WERI-Rb-1 (cell line): ENCODE measurements around the gene SYT17.

ENCODE experiments used
- DNase-seq: peaks from one replicate; pipeline ENCODE4 v3.0.0-alpha.2; 2020
- H3K27ac ChIP-seq: fragments of 250-450 bp; sonication (Bioruptor Pico); 2 replicates; pipeline ENCODE4 v1.5.1; 2020; ENCODE audit warnings: mild to moderate bottlenecking, moderate library complexity
- H3K27me3 ChIP-seq: fragments of 250-450 bp; sonication (Bioruptor Pico); 2 replicates; pipeline ENCODE4 v1.5.1; 2021; ENCODE audit warnings: mild to moderate bottlenecking, low read depth, moderate library complexity; ENCODE audit not compliant: insufficient read depth, severe bottlenecking
- H3K36me3 ChIP-seq: fragments of 250-450 bp; sonication (Bioruptor Pico); 2 replicates; pipeline ENCODE4 v1.5.1; 2020; ENCODE audit warnings: mild to moderate bottlenecking, moderate library complexity
- H3K4me3 ChIP-seq: 2 replicates; pipeline ENCODE4 v1.5.1; 2011; ENCODE audit warnings: low read depth, mild to moderate bottlenecking, control low read depth, low read length
- H3K9me3 ChIP-seq: fragments of 250-450 bp; sonication (Bioruptor Pico); 2 replicates; pipeline ENCODE4 v1.5.1; 2021; ENCODE audit warnings: mild to moderate bottlenecking, moderate library complexity; ENCODE audit not compliant: severe bottlenecking
- CTCF ChIP-seq: IDR thresholded peaks from 2 replicates; pipeline ENCODE4 v1.5.1; 2011; ENCODE audit warnings: low read depth, mild to moderate bottlenecking, control low read depth, inconsistent platforms, low read length

The SYT17 gene

DNA sequence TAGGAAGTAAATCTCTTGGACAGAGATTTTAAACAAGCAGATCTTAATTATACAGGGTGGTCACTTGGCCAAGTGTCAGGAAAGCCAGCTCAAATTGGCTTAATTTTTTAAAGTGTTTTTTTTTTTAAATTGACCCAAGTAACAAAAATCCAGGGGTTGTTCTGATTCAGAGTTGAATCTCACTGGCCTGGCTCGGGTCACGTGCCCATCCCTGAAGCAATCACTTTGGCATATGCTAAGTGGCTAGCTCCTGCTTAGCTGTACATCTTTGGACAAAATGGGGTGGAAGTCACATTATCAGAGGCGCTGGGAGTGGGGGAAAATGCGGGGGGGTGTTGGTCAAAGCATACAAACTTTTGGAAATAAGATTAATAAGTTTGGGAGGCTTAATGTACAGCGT lies 141.1 kb downstream of the SYT17 start:
- no peak for DNase-seq
- Histone ChIP-seq H3K27me3 (no peaks in the 10 kb centered on the region), H3K27ac (no peak overlapping the region), H3K4me3 (no peak overlapping the region), H3K36me3 (no peaks in the 10 kb centered on the region), H3K9me3 (no peaks in the 10 kb centered on the region)
- no peak for TF ChIP-seq CTCF

DNA sequence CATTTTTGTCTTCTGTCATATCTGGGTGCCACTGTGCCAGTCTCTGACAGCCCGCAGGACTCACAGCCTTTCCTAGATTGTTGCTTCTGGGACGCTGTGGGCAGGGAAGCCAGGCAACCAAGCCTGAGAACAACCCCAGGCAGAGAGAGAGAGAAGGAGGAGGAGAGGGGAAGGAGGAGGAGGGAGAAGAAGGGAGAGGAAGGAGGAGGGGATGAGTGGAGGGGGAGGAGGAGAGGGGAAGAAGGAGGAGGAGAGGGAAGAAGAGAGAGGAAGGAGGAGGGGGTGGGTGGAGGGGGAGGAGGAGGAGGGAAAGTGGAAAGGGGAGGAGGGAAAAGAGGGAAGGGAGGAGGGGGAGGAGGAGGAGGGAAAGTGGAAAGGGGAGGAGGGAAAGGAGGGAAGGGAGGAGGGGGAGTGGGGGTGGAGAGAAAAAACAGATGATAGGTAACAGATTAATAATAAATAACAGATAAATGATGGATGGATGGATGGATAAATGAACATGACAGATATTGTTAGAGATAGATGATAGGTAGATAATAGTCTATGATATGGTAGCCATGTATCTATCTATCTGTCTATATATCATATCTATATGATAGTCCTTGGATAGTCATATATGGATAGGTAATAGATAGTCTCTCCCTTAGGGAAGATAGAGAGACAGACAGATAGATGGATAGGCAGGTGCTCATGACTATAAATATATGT lies 146.8 kb downstream of the SYT17 start:
- no peak for DNase-seq
- H3K4me3 ChIP-seq, result no peak overlapping the region
- no peaks in the 10 kb centered on the region for H3K9me3 ChIP-seq
- H3K27ac ChIP-seq, result no peak overlapping the region
- H3K27me3 ChIP-seq, result no peaks in the 10 kb centered on the region
- no peaks in the 10 kb centered on the region for H3K36me3 ChIP-seq
- no peak for TF ChIP-seq CTCF

- H3K27me3 ChIP-seq, result no peaks in the 10 kb centered on the region
- no peak for TF ChIP-seq CTCF
- no peaks in the 10 kb centered on the region for H3K9me3 ChIP-seq
- no peak overlapping the region for H3K27ac ChIP-seq
- no peaks in the 10 kb centered on the region for H3K36me3 ChIP-seq
- no peak for DNase-seq
- H3K4me3 ChIP-seq, result no peak overlapping the region
These were observed 147.9 kb downstream of the SYT17 start for GRCh38 chr16:19315889-19316433.

DNA sequence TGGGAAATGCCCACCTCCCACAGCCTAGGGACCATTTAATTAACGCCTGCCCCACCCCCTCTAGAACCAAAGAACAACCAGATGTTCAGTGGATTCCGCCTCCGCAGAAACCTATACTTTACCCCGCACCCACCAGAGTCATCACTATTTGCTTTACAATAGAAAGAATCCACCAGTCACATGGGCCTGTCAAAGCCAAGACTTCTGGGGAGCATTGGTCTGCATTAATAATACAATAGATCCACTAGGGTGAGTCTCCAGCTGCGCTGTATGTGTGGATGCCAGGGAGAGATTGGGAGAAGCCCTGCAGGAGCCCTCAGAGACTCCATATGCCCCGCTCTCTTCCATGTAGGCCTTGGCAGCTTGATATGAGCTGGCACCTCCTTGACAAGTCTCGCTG lies 148.8 kb downstream of the SYT17 start:
- no peak for TF ChIP-seq CTCF
- Histone ChIP-seq H3K4me3 (no peak overlapping the region), H3K36me3 (no peaks in the 10 kb centered on the region), H3K27ac (no peak overlapping the region), H3K9me3 (no peaks in the 10 kb centered on the region), H3K27me3 (no peaks in the 10 kb centered on the region)
- no peak for DNase-seq
